VCaP (cell line): ENCODE data around the gene CLDN34.
A peak's percentile ranks its signal among the peaks of the same experiment; 100 is the strongest.

Experiments
- H3K27ac ChIP-seq: fragments of 450-650 bp; 2 replicates; pipeline ENCODE4 v1.5.1; 2017
- CTCF ChIP-seq: fragments of 450-650 bp; conservative IDR thresholded peaks from 2 replicates; pipeline ENCODE4 v1.5.1; 2017; ENCODE audit warnings: mild to moderate bottlenecking, moderate library complexity

The CLDN34 gene

GRCh38 chrX:10015723-10016518, 48.8 kb downstream of the CLDN34 start:
- peak overlapping the region; percentile 82; the same call in 1 of the 2 replicates for H3K27ac ChIP-seq
- TF ChIP-seq CTCF: peak; percentile 46

- H3K27ac ChIP-seq: peak overlapping the region; percentile 9; the same call in 1 of the 2 replicates
- no peak for TF ChIP-seq CTCF
Measured at GRCh38 chrX:10016519-10017132, 49.5 kb downstream of the CLDN34 start.

- TF ChIP-seq CTCF: 0 out of 2 replicates have a peak, but pooled peaks have one; percentile 18
- no peak overlapping the region for H3K27ac ChIP-seq
Measured at GRCh38 chrX:10017872-10018271, 50.7 kb downstream of the CLDN34 start.
